CD8-positive, alpha-beta memory T cell (primary cell): ENCODE data around the gene SLC29A4. TPM values are rescaled to one million over a fixed set of nuclear protein-coding genes. Genes with fewer than 3 reads are reported as not detected.

Experiments used
- CTCF ChIA-PET: fragments of 350-600 bp; sonication (Branson Sonifier 250); formaldehyde crosslinking; loops from one replicate; lab custom pipeline; 2021; ENCODE audit warnings: antibody characterized with exemption; lab: Charles Lee
- POLR2A ChIA-PET: fragments of 350-600 bp; sonication (Branson Sonifier 250); formaldehyde crosslinking; loops from one replicate; lab custom pipeline; 2021; ENCODE audit warnings: antibody characterized with exemption; lab: Charles Lee
- DNase-seq, 5 donors: peaks; one replicate each; pipeline versions ENCODE4 v3.0.0 to v3.0.0-alpha.2; 2020 to 2022; ENCODE audit warnings: mixed read lengths in 1 of 5
- H3K27ac ChIP-seq: one replicate; pipeline ENCODE4 v1.7.0; 2013; ENCODE audit warnings: low read depth, mild to moderate bottlenecking, low read length, moderate library complexity
- H3K27me3 ChIP-seq: 2 replicates; pipeline ENCODE4 v1.7.0; 2013; ENCODE audit warnings: low read length, mild to moderate bottlenecking; ENCODE audit not compliant: insufficient read depth, poor library complexity, severe bottlenecking
- H3K36me3 ChIP-seq: 2 replicates; pipeline ENCODE4 v1.7.0; 2013; ENCODE audit warnings: mild to moderate bottlenecking, low read length, moderate library complexity; ENCODE audit not compliant: insufficient read depth
- H3K4me1 ChIP-seq: 2 replicates; pipeline ENCODE4 v1.7.0; 2013; ENCODE audit warnings: mild to moderate bottlenecking, low read length, moderate library complexity; ENCODE audit not compliant: insufficient read depth
- H3K4me3 ChIP-seq: 2 replicates; pipeline ENCODE4 v1.7.0; 2013; ENCODE audit warnings: mild to moderate bottlenecking, low read length
- H3K9me3 ChIP-seq: 2 replicates; pipeline ENCODE4 v1.7.0; 2013; ENCODE audit warnings: mild to moderate bottlenecking, low read length
- H3K27ac Mint-ChIP-seq, 8 donors: one replicate each; pipeline ENCODE4 v1.8.0; 2020 to 2021; ENCODE audit warnings: mixed read lengths in 8 of 8, mild to moderate bottlenecking in 6 of 8, inconsistent platforms in 3 of 8, moderate library complexity in 3 of 8
- H3K27me3 Mint-ChIP-seq, 2 donors: one replicate each; pipeline ENCODE4 v1.8.0; 2020 to 2021; ENCODE audit warnings: mixed read lengths in 2 of 2, mild to moderate bottlenecking in 1 of 2, moderate library complexity in 1 of 2
- H3K36me3 Mint-ChIP-seq, 3 donors: one replicate each; pipeline ENCODE4 v1.8.0; 2020 to 2021; ENCODE audit warnings: mixed read lengths in 3 of 3, inconsistent platforms in 1 of 3, mild to moderate bottlenecking in 1 of 3
- H3K4me1 Mint-ChIP-seq, 3 donors: one replicate each; pipeline ENCODE4 v1.8.0; 2020 to 2021; ENCODE audit warnings: mixed read lengths in 3 of 3, inconsistent platforms in 1 of 3, mild to moderate bottlenecking in 1 of 3
- H3K4me3 Mint-ChIP-seq, 7 donors: one replicate each; pipeline ENCODE4 v1.8.0; 2020 to 2021; ENCODE audit warnings: mixed read lengths in 7 of 7, mild to moderate bottlenecking in 6 of 7, moderate library complexity in 4 of 7, inconsistent platforms in 2 of 7
- H3K9me3 Mint-ChIP-seq, 5 donors: one replicate each; pipeline ENCODE4 v1.8.0; 2020 to 2022; ENCODE audit warnings: mixed read lengths in 5 of 5, mild to moderate bottlenecking in 3 of 5, moderate library complexity in 2 of 5, inconsistent platforms in 1 of 5
- polyA plus RNA-seq: library from polyadenylated mRNA; unstranded; fragments of 300-500 nt; fragmentation: Illumina TruSeq; gene quantifications from one replicate; pipeline ENCODE4 v1.2.3, GENCODE V29; 2021
- total RNA-seq, 2 experiments: library from RNA; stranded (reverse); gene quantifications; one replicate each; pipeline ENCODE4 v1.2.3, GENCODE V29; 2021

Gene SLC29A4
- total and polyA plus RNA-seq, 3 experiments from 2014 or later = 0.18 to 0.21 TPM; not detected in 1

GRCh38 chr7:5332579-5332978, 49.8 kb downstream of the SLC29A4 start:
- H3K27me3 Mint-ChIP-seq = no peaks in the 10 kb centered on the region
- peaks cover 4 to 24% (median 17%) of the 10 kb centered on the region in 5 donors for H3K9me3 Mint-ChIP-seq
- CTCF ChIA-PET = no interaction called here
- H3K36me3 Mint-ChIP-seq = peaks cover 26 to 58% (median 34%) of the 10 kb centered on the region in 3 donors
- H3K4me3 Mint-ChIP-seq = no peak overlapping the region
- Histone ChIP-seq H3K36me3 (peaks cover 11% of the 10 kb centered on the region), H3K27ac (no peak overlapping the region), H3K9me3 (no peaks in the 10 kb centered on the region), H3K4me3 (no peak overlapping the region), H3K4me1 (peaks cover 23% of the 10 kb centered on the region), H3K27me3 (no peaks in the 10 kb centered on the region)
- DNase-seq = no peak
- no peak overlapping the region for H3K27ac Mint-ChIP-seq
- POLR2A ChIA-PET = no interaction called here
- peaks cover 15 to 24% (median 20%) of the 10 kb centered on the region in 3 donors for H3K4me1 Mint-ChIP-seq

- Histone ChIP-seq H3K9me3 (no peaks in the 10 kb centered on the region), H3K4me1 (peaks cover 23% of the 10 kb centered on the region), H3K36me3 (peaks cover 11% of the 10 kb centered on the region), H3K27ac (no peak overlapping the region), H3K27me3 (no peaks in the 10 kb centered on the region), H3K4me3 (no peak overlapping the region)
- ChIA-PET CTCF (no interaction called here), POLR2A (no interaction called here)
- DNase-seq = no peak
- Mint-ChIP-seq H3K36me3 (peaks cover 29 to 63% (median 41%) of the 10 kb centered on the region in 3 donors), H3K4me1 (peaks cover 15 to 24% (median 20%) of the 10 kb centered on the region in 3 donors), H3K27ac (peak overlapping the region in 1 of 8 donors; percentile 78), H3K27me3 (no peaks in the 10 kb centered on the region), H3K4me3 (no peak overlapping the region), H3K9me3 (peaks cover 4 to 25% (median 18%) of the 10 kb centered on the region in 5 donors)
Measured at GRCh38 chr7:5333121-5334045, 50.6 kb downstream of the SLC29A4 start.

- Histone ChIP-seq H3K4me3 (no peak overlapping the region), H3K4me1 (peaks cover 23% of the 10 kb centered on the region), H3K27me3 (no peaks in the 10 kb centered on the region), H3K36me3 (peaks cover 11% of the 10 kb centered on the region), H3K27ac (no peak overlapping the region), H3K9me3 (no peaks in the 10 kb centered on the region)
- POLR2A ChIA-PET = no interaction called here
- H3K9me3 Mint-ChIP-seq = peaks cover 4 to 25% (median 19%) of the 10 kb centered on the region in 5 donors
- no peak overlapping the region for H3K27ac Mint-ChIP-seq
- peaks cover 15 to 24% (median 20%) of the 10 kb centered on the region in 3 donors for H3K4me1 Mint-ChIP-seq
- no peak for DNase-seq
- H3K4me3 Mint-ChIP-seq = peak overlapping the region in 1 of 7 donors; percentile 54
- H3K27me3 Mint-ChIP-seq = no peaks in the 10 kb centered on the region
- peaks cover 29 to 69% (median 46%) of the 10 kb centered on the region in 3 donors for H3K36me3 Mint-ChIP-seq
- CTCF ChIA-PET = no interaction called here
Measured at GRCh38 chr7:5334671-5335070, 51.9 kb downstream of the SLC29A4 start.

GRCh38 chr7:5337047-5337446, 54.3 kb downstream of the SLC29A4 start:
- CTCF ChIA-PET = no interaction called here
- H3K27me3 Mint-ChIP-seq = no peaks in the 10 kb centered on the region
- H3K36me3 Mint-ChIP-seq = peaks cover 37 to 74% (median 50%) of the 10 kb centered on the region in 3 donors
- Histone ChIP-seq H3K4me1 (peaks cover 4% of the 10 kb centered on the region), H3K4me3 (no peak overlapping the region), H3K36me3 (peaks cover 9% of the 10 kb centered on the region), H3K27me3 (no peaks in the 10 kb centered on the region), H3K9me3 (no peaks in the 10 kb centered on the region), H3K27ac (no peak overlapping the region)
- POLR2A ChIA-PET = no interaction called here
- no peak overlapping the region for H3K27ac Mint-ChIP-seq
- H3K4me3 Mint-ChIP-seq = no peak overlapping the region
- no peak for DNase-seq
- peaks cover 4 to 25% (median 19%) of the 10 kb centered on the region in 5 donors for H3K9me3 Mint-ChIP-seq
- H3K4me1 Mint-ChIP-seq = peaks cover 6 to 11% (median 7%) of the 10 kb centered on the region in 3 donors

GRCh38 chr7:5339955-5340354, 57.2 kb downstream of the SLC29A4 start:
- H3K4me3 Mint-ChIP-seq = no peak overlapping the region
- Histone ChIP-seq H3K4me3 (no peak overlapping the region), H3K4me1 (no peaks in the 10 kb centered on the region), H3K27ac (no peak overlapping the region), H3K9me3 (peaks cover 8% of the 10 kb centered on the region), H3K27me3 (no peaks in the 10 kb centered on the region), H3K36me3 (peaks cover 23% of the 10 kb centered on the region)
- H3K9me3 Mint-ChIP-seq = peaks cover 18 to 35% (median 28%) of the 10 kb centered on the region in 5 donors
- no peaks in the 10 kb centered on the region for H3K27me3 Mint-ChIP-seq
- ChIA-PET CTCF (no interaction called here), POLR2A (no interaction called here)
- peak overlapping the region in 2 of 8 donors; percentile 11 to 33 for H3K27ac Mint-ChIP-seq
- H3K4me1 Mint-ChIP-seq = peaks cover 0 to 4% (median 2%) of the 10 kb centered on the region in 3 donors
- peaks cover 50 to 87% (median 66%) of the 10 kb centered on the region in 3 donors for H3K36me3 Mint-ChIP-seq
- DNase-seq = no peak

GRCh38 chr7:5342631-5343030, 59.9 kb downstream of the SLC29A4 start:
- H3K4me1 ChIP-seq = no peaks in the 10 kb centered on the region
- H3K27ac Mint-ChIP-seq = peak overlapping the region in 1 of 8 donors; percentile 81
- no peak overlapping the region for H3K27ac ChIP-seq
- peaks cover 36 to 76% (median 49%) of the 10 kb centered on the region in 3 donors for H3K36me3 Mint-ChIP-seq
- peaks cover 20% of the 10 kb centered on the region for H3K36me3 ChIP-seq
- DNase-seq = no peak
- ChIA-PET POLR2A (no interaction called here), CTCF (no interaction called here)
- H3K4me1 Mint-ChIP-seq = peaks cover 0 to 2% (median 0%) of the 10 kb centered on the region in 3 donors
- H3K27me3 ChIP-seq = no peaks in the 10 kb centered on the region
- no peak overlapping the region for H3K4me3 ChIP-seq
- peak overlapping the region in 1 of 7 donors; percentile 32 for H3K4me3 Mint-ChIP-seq
- peaks cover 12 to 16% (median 16%) of the 10 kb centered on the region in 5 donors for H3K9me3 Mint-ChIP-seq
- H3K9me3 ChIP-seq = peaks cover 8% of the 10 kb centered on the region
- no peaks in the 10 kb centered on the region for H3K27me3 Mint-ChIP-seq

- peak overlapping the region in 1 of 8 donors; percentile 37 for H3K27ac Mint-ChIP-seq
- peaks cover 33 to 74% (median 40%) of the 10 kb centered on the region in 3 donors for H3K36me3 Mint-ChIP-seq
- Histone ChIP-seq H3K27me3 (no peaks in the 10 kb centered on the region), H3K27ac (no peak overlapping the region), H3K4me3 (no peak overlapping the region), H3K4me1 (no peaks in the 10 kb centered on the region), H3K9me3 (peaks cover 8% of the 10 kb centered on the region), H3K36me3 (peaks cover 20% of the 10 kb centered on the region)
- no peak overlapping the region for H3K4me3 Mint-ChIP-seq
- ChIA-PET POLR2A (no interaction called here), CTCF (no interaction called here)
- peaks cover 0 to 2% (median 0%) of the 10 kb centered on the region in 3 donors for H3K4me1 Mint-ChIP-seq
- peaks cover 12 to 16% (median 13%) of the 10 kb centered on the region in 5 donors for H3K9me3 Mint-ChIP-seq
- H3K27me3 Mint-ChIP-seq = no peaks in the 10 kb centered on the region
- no peak for DNase-seq
Measured at GRCh38 chr7:5343884-5344283, 61.1 kb downstream of the SLC29A4 start.

- Mint-ChIP-seq H3K4me1 (peaks cover 0 to 2% (median 0%) of the 10 kb centered on the region in 3 donors), H3K27ac (no peak overlapping the region), H3K36me3 (peaks cover 33 to 72% (median 38%) of the 10 kb centered on the region in 3 donors), H3K9me3 (peaks cover 12 to 16% (median 13%) of the 10 kb centered on the region in 5 donors), H3K4me3 (no peak overlapping the region), H3K27me3 (no peaks in the 10 kb centered on the region)
- Histone ChIP-seq H3K27me3 (no peaks in the 10 kb centered on the region), H3K27ac (no peak overlapping the region), H3K4me3 (no peak overlapping the region), H3K36me3 (peaks cover 20% of the 10 kb centered on the region), H3K9me3 (peaks cover 8% of the 10 kb centered on the region), H3K4me1 (no peaks in the 10 kb centered on the region)
- DNase-seq = no peak
- POLR2A ChIA-PET = no interaction called here
- CTCF ChIA-PET = interaction anchor here (0.5 kb wide), 1 partner anchor 1225 kb away, joined by 3 read pairs; no protein-coding TSS in a partner anchor
Measured at GRCh38 chr7:5344342-5344741, 61.6 kb downstream of the SLC29A4 start.
